Measurements from ENCODE around the gene ONECUT2.

- TF ChIP-seq CTCF (IDR thresholded peaks at IDR 0.05) = no peak
- no peak for TF ChIP-seq EZH2 (IDR thresholded peaks at IDR 0.05; ENCODE audit: borderline replicate concordance, insufficient read depth, low read depth, low read length, poor library complexity, severe bottlenecking)
Measured at GRCh38 chr18:57538614-57539013, 103.4 kb downstream of the ONECUT2 start.

All from B cell (primary cell).